Right atrium auricular region (tissue), 2 donors: ENCODE results near the gene BRD3OS. TPM values are rescaled to one million over a fixed set of nuclear protein-coding genes. Genes with fewer than 3 reads are reported as not detected.

ENCODE experiments used
- DNase-seq: peaks from one replicate; pipeline ENCODE4 v3.0.0-alpha.2; 2019; ENCODE audit warnings: low spot score
- H3K27ac ChIP-seq, 2 donors: fragments of 200-600 bp; sonication (generic); 1 replicate in 1 of 2; 2 replicates in 1 of 2; pipeline ENCODE4 v1.5.1; 2016 to 2019
- H3K27me3 ChIP-seq, 2 donors: fragments of 200-600 bp; sonication (generic); one replicate each; pipeline versions ENCODE4 v1.5.1 to v1.6.0; 2017 to 2019
- H3K36me3 ChIP-seq: fragments of 200-600 bp; sonication (generic); one replicate; pipeline ENCODE4 v1.5.1; 2016
- H3K4me1 ChIP-seq, 2 donors: fragments of 200-600 bp; sonication (generic); one replicate each; pipeline versions ENCODE4 v1.5.1 to v1.6.0; 2017 to 2019
- H3K4me3 ChIP-seq, 2 donors: fragments of 200-600 bp; sonication (generic); 1 replicate in 1 of 2; 2 replicates in 1 of 2; pipeline ENCODE4 v1.5.1; 2017 to 2019; ENCODE audit warnings: mild to moderate bottlenecking in 1 of 2, moderate library complexity in 1 of 2
- H3K9me3 ChIP-seq, 2 donors: fragments of 200-600 bp; sonication (generic); one replicate each; pipeline ENCODE4 v1.5.1; 2019
- CTCF ChIP-seq, 2 donors: fragments of 200-600 bp; sonication (generic); IDR thresholded peaks; one replicate each; pipeline ENCODE4 v1.5.1; 2019; ENCODE audit warnings: antibody characterized with exemption in 2 of 2
- total RNA-seq, 2 donors: library from RNA; depleted of rRNA; stranded (reverse); fragments of >200 nt; gene quantifications; one replicate each; pipeline ENCODE4 v1.1.0, GENCODE V29; 2016

The BRD3OS gene
- total RNA-seq, 2 donors from 2014 or later, result 7.8 to 11.2 TPM

- Histone ChIP-seq H3K27me3 (no peaks in the 10 kb centered on the region), H3K27ac (no peak overlapping the region), H3K4me3 (no peak overlapping the region), H3K4me1 (peaks cover 0 to 17% of the 10 kb centered on the region in 2 donors), H3K9me3 (no peaks in the 10 kb centered on the region), H3K36me3 (no peaks in the 10 kb centered on the region)
- TF ChIP-seq CTCF (IDR thresholded peaks at IDR 0.05), result no peak
- DNase-seq, result no peak
Observed at GRCh38 chr9:133981589-133981957, 43.7 kb upstream of the BRD3OS start.

GRCh38 chr9:133981958-133982681 lies 43.2 kb upstream of the BRD3OS start:
- Histone ChIP-seq H3K4me3 (no peak overlapping the region), H3K27ac (no peak overlapping the region), H3K4me1 (peaks cover 0 to 17% of the 10 kb centered on the region in 2 donors), H3K9me3 (no peaks in the 10 kb centered on the region), H3K36me3 (no peaks in the 10 kb centered on the region), H3K27me3 (no peaks in the 10 kb centered on the region)
- DNase-seq, result no peak
- no peak for TF ChIP-seq CTCF (IDR thresholded peaks at IDR 0.05)

- no peak for TF ChIP-seq CTCF (IDR thresholded peaks at IDR 0.05)
- H3K36me3 ChIP-seq, result no peaks in the 10 kb centered on the region
- no peak for DNase-seq
- no peaks in the 10 kb centered on the region for H3K27me3 ChIP-seq
- no peak overlapping the region for H3K27ac ChIP-seq
- no peaks in the 10 kb centered on the region for H3K9me3 ChIP-seq
- H3K4me1 ChIP-seq, result peaks cover 0 to 17% of the 10 kb centered on the region in 2 donors
- no peak overlapping the region for H3K4me3 ChIP-seq
Observed at GRCh38 chr9:133982971-133983720, 42.1 kb upstream of the BRD3OS start.

- DNase-seq, result no peak
- Histone ChIP-seq H3K4me3 (no peak overlapping the region), H3K36me3 (no peaks in the 10 kb centered on the region), H3K4me1 (peaks cover 0 to 15% of the 10 kb centered on the region in 2 donors), H3K9me3 (no peaks in the 10 kb centered on the region), H3K27me3 (no peaks in the 10 kb centered on the region), H3K27ac (no peak overlapping the region)
- no peak for TF ChIP-seq CTCF (IDR thresholded peaks at IDR 0.05)
Observed at GRCh38 chr9:133986061-133986460, 39.2 kb upstream of the BRD3OS start.

- no peaks in the 10 kb centered on the region for H3K9me3 ChIP-seq
- no peak for TF ChIP-seq CTCF (IDR thresholded peaks at IDR 0.05)
- DNase-seq, result no peak
- no peaks in the 10 kb centered on the region for H3K36me3 ChIP-seq
- H3K27ac ChIP-seq, result no peak overlapping the region
- no peak overlapping the region for H3K4me3 ChIP-seq
- H3K27me3 ChIP-seq, result no peaks in the 10 kb centered on the region
- H3K4me1 ChIP-seq, result peaks cover 0 to 22% of the 10 kb centered on the region in 2 donors
Observed at GRCh38 chr9:133986774-133987445, 38.4 kb upstream of the BRD3OS start.
